Measurements from ENCODE around the gene PARVG.

Gene PARVG

DNA sequence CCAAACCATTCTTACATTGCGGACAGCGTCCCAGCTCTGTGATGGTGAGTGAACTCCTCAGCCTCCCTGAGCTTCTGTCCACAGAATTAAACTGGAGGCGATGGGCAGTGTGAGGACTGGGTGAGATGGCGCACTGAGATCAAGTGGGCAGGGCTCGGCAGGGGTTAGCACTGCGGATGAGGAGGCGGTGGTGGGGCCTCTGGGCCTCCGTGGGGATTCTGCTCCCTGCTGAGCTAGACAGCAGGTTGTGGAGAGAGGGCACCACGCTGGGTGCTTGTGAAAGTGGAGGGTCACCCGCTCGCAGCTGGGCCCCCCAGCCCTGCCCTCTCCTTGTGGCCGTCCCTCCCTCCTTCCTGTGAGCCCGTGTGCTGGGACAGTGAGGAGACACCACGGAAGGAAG, 25.6 kb upstream of the PARVG start:
- no peak for DNase-seq

DNA sequence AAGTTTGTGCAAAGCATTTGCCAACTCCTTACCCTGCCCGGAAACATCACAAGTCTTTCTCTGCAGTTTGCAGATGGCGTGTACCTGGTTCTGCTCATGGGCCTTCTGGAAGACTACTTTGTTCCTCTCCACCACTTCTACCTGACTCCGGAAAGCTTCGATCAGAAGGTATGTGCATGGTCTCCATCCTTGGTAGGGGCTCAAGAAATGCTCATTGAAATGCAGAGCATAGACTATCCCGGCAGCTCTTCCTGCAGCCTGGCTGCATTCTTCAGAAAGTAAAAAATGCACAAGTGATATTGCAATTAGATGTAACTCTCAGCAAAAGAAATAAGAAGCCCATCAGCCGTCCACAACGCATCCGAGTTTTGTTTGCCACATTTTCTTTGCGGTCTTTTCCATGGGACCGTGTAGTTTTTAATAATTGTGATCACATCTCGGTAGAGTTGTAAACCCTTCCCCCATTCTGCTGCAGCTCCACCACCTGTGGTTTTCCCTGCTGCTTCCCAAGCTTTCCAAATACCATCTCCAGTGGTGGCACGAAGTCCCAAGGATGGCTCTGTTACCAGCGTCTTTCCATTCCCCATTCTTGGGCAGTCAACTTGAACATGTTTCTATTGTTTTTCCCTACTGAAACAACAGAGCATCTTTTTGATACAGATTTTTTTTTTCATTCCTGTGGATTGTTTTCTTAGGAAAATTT, 22.7 kb upstream of the PARVG start:
- DNase-seq: no peak

DNA sequence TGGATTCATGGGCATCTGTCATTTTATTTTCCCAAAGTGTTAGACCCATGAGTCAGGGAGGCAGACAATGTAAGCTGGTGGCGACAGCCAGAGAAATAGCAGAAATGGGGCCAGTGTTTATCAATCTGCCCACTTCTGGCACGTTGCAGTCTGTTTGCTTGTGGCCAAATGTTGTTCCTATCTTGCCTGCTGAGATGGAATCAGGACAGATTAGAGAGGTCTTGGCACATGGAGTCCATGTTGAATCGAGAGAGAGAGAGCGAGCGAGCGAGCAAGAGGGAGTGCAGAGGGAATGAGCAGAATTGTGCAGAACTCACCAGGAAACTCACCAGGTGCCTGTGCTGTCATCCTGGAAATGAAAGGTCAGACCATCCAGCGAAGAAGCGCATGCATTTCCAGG, 21.9 kb upstream of the PARVG start:
- no peak for DNase-seq

DNA sequence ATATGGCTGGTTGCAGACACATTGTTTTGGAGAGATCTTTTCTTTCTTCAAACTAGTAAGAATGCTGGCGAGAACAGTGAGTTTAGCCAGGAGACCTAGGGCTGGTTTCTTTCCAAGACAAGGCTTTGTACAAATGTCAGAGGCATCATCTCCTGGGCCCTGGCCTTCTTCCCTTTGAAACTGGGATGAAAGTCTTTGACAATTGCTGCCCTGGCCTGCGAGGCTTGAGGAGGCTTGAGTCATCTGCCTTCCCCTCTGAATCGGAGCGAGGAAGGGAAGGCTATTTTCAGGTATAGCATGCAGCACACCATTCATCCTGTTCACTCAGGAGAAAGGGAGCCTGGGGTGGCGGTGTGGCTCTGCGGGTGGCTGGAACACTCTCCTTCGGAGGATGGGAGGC, 21.5 kb upstream of the PARVG start:
- no peak for DNase-seq

DNA sequence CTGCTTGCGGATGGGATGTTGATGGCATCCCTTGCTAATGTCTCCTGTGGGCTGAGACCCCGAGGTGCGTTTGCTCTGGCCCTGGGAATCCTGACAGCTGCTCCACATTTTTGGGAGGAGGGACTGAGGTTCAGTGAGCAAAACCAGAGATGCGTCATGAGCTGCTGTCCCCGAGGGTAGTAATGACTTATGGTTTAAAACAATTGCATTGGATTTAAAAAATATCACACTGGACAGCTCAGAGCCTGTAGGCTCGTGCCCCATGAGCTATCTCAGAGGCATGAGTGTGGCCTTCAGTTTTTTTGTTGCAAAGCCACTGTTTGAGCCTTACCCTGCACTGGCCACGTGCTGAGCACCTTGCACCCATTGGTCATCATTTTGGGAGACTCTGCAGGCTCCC, 20.9 kb upstream of the PARVG start:
- no peak for DNase-seq

DNA sequence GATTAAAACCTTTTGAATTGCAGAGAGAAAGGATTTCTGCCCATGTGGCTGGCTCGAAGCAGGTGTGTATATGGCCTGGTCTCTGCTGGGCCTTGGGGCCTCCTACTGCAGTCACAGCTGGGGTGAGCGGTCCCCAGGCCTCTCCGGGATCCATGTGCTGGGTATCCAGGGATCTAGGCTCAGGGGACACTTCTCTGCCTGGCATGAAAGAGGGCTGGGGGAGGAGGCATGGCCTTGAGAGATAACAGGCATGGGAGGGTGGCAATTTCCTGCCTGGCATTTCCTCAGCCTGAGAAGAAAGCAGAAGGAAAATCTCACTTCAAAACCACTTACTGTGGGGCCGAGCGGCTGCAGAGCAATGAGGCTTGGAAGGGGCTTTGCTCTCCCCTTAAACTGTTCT, 20.3 kb upstream of the PARVG start:
- DNase-seq: no peak

DNA sequence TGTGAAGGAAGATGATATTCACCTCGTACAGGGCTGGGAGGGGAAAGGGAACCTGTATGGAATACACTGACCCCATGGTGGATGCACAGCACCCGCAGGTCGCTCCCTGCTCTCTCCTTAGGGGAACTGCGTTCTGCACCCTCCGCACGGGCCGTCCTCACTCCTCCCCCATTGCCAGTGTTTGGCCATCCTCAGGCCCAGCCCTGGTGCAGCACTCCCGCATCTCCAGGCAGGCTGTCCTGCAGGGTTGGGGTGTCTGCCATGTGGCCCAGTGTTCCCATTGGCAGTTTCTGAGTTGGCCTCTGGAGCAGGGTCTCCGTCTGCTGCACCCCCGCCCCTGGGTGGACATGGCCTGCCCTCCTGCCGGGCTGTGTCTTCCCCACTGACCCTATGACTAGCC, 19.1 kb upstream of the PARVG start:
- DNase-seq: no peak

DNA sequence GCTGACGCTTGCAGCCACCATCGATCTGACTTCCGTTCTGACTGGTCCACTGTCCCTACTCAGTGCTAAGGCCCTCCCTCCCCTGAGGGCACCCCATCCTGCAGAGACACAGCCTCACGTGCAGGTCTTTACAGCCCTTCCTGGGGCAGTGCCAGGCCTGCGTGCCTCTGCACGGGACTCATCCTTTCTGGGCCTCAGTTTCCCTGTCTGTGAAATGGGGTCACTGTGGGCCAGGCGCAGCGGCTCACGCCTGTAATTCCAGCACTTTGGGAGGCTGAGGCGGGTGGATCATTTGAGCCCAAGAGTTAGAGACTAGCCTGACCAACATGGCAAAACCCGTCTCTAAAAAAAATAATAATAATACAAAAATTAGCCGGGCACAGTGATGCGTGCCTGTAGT, 17.8 kb upstream of the PARVG start:
- no peak for DNase-seq

DNA sequence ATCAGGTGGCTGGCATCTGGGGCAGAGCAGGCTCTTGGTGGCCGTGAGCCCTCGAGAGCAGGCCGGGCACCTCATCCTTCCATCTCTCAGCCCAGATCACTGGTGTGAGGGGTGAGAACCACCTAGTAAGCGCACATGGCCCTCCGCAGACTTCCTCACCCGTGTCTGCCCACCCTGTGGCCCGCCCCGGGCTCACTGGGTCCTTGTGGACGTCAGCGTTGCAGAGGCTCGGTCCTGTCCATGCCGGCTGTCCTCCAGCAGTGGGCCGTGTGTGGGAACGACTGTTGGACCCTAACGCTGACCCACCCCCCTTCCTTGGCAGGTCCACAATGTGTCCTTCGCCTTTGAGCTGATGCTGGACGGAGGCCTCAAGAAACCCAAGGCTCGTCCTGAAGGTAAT, 17.2 kb upstream of the PARVG start:
- DNase-seq: no peak

DNA sequence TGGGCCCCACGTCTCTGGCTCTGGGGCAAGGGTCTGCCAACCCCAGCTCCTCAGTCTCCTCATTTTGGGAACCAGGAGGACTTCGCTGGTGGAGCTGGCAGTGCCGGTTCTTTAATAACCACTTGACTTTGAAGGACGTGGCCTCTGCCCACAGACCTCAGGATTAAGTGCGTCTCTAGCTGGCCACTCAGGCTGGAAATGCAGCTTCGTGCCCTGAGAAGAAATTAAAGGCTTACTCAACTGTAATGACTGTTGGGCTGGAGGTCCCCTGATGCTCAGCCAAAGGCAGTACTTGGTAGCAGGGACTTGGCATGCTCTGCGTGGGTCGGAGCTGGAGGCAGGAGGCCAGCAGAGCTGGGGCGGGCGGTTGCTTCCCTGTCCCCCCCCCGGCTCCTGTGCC, 16.7 kb upstream of the PARVG start:
- DNase-seq: no peak

DNA sequence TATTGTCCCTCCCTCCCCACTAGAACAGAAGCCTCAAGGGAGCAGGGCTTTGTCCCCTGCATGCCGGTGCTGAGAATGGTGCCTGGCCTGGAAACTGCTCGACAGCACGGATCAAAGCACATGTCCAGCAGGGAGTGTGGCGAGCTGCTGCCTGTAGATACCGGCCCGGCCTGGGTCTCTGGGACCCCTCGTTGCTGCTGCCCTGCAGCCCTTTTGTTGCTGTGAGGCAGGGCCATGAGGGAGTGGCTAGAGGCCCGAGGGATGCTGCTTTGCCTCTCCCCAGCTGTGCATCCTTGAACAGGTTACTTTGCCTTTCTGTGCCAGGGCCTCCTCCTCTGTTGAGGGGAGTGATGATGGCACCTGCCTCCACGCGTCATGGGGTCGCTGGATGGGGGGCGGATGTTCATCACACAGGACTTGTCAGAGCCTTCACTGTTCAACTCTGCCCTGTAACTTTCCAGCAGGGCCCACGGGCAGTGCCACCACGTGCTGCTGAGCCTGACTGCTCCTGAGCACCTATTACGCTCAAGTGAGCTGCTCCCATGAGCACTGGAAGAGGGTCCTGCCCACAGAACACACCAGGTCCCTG, 15.3 kb upstream of the PARVG start:
- DNase-seq: no peak

DNA sequence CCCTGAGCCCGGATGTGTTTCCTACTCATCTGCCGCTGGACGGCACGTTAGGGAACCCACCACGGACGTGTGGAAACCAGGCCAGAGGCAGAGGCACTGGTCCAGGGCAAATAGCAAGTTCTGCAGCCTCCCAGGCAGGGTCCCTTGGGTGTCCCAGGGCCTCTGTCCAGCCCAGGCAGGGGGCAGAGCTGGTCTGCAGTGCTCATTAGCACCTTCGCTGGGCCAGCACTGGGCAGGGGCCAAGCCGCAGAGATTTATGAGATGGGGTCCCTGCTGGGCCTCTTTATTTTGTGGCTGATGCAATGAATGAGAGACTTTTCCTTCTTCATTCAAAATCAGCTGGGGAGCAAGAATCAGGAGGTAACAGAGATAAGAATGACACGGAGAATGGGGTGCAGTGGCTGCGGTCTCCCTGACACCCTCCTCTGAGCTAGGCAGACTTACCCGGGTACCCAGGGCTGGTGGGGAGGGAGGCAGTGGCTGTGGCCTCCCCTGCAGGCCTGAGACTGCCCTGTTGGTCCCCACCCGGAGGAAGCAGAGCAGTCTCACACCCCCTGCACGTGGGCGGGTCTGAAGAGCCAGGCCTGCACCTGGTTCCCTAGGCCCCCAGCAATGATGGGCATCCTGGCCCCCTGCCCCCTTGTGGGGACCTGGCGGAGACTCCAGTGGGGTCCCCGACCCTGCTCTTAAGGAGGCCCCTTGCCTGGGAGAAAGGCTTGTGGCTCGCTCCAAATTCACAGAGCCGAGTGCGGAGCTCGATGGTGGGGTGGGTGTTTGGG, 14.0 kb upstream of the PARVG start:
- no peak for DNase-seq

DNA sequence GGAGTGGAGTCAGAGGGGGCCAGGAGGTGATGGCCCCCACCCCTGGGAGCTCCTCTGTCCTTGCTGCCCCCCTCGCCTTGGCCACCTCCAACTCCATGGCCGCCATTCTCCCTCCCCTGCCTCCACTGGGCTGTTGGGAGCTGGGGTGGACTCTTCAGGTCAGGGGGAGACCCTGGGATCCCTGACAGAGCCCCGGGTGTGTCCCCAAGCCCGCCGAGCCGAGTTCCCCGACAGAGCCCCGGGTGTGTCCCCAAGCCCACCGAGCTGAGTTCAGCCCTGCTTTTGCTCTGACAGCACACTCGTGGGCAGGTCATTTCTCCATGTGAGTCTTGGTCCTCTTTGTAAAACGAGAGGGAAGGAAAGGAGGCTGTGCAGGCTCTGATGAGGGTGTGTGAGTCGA, 13.2 kb upstream of the PARVG start:
- no peak for DNase-seq

DNA sequence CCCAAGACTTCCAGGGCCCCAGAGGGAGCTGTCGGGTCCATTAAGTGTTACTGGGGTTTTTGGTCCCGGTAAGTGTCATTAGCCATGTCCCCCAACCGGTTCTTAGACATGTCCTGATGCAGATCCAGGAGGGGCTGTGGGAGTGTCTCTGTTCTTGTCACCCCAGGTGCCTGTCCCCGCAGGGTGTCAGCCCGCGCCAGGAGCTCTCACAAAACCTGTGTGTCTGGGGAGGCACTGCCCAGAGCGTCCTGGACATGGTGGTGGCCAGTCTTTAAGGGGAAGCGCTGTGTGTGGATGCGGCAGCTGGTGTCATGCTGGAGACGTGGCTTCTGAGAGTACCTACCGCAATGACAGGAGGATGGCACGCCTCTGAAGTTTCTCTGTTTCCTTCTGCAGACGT, 12.5 kb upstream of the PARVG start:
- DNase-seq: no peak

DNA sequence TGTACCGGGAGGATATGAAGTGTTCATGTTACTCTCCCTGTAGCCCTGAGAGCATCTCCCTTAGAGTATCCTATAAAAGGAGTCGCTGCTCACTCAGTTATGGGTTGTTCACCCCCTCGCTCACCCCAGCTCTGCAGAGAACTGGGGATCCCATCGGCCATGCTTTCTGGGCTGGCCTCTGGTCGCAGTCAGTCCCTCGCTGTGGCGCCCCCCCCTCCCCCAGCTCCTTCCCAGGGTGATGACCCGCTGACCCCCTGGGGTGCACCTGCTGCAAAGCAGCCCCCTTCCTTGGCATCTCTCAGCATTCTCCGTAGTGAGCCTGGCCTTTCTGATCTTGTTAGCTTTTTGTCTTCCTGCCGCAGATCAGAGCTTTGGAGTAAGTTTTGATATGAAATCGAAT, 10.3 kb upstream of the PARVG start:
- no peak for DNase-seq

DNA sequence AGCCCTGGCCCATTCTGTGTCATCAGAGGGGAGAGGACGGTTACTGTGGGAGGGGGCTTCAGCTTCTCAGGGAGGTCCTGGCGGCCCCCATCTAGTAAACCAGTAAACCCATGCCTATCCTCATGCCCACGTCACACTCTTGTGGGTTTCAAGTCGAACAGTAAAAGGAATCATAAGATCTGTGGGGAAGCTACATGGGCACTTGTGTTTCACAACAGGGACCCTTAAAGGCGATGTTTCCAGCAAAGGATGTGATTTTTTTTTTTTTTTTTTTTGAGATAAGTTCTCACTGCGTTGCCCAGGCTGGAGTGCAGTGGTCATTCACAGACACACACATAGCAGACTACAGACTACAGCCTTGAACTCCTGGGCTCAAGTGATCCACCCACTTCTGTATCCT, 9.2 kb upstream of the PARVG start:
- DNase-seq: no peak

DNA sequence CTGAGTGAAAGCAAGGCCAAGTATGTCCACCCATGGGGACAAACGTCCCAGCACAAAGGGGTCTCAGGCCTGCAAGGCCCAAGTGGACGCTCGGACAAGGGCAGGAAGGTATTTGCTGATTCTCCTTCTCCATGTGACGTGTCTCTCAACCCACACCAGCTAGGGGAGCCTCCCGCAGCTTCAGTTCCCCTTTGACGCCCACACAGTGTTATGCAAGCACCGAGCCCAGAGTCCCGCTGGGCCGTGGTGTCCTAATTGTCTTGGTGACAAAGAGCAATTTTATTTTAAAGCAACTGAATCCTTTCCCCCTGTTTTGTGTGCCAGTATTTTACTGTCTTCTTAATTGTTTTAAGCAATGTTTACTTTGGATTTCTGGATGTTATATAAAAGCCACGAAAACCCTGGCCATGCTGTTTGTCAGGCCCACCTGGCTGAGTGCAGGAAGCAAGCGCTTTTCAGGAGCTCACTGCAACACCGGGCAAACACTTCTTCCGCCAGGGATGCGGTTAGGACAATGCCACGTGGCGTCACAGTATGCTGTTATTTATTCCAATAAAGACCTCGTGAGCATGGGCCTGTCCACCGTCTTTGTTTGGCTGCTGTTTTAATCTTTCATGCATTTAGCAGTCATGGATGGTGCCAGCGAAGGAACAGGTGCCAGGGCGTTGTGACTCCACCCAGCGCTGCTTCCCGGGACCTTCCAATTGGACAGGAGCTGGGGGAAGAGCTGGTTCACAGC, 8.2 kb upstream of the PARVG start:
- no peak for DNase-seq

DNA sequence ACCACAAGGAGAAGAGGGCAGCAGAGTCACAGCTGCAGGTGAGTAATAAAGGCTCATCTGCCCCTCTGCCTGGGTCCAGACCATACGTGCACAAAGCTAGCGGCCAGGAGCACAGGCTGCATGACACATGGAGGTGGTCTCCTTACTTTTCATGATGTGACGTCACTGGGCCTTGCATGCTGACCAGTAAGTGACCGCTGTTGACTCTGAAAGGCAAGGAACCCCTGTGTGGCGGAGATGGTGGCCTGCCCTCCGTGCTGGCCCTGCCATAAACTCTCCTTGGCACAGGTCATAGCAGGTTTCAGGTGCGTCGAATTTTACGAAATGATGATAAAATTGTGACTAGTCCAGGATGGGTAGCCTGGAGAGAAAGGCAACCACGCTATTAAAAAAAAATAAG, 7.6 kb upstream of the PARVG start:
- no peak for DNase-seq

DNA sequence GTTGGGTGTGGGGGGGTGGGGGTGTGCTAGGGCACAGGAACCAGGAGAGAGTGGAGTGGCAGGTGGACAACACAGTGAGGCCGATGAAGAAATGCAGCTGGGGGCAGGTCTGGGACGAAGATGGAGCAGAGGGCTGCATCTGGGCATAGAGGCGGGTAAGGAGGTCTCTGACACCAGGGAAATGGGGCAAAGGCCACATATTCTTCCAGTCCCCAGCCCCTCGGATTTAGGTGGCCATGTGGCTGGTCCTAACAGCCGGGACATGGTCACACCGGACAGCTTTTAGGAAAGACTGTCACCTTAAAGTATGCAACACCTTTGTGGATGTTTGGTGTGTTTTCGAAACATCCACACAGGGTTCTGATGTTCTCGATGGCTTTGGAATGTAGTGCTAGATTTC, 5.0 kb upstream of the PARVG start:
- DNase-seq: no peak

DNA sequence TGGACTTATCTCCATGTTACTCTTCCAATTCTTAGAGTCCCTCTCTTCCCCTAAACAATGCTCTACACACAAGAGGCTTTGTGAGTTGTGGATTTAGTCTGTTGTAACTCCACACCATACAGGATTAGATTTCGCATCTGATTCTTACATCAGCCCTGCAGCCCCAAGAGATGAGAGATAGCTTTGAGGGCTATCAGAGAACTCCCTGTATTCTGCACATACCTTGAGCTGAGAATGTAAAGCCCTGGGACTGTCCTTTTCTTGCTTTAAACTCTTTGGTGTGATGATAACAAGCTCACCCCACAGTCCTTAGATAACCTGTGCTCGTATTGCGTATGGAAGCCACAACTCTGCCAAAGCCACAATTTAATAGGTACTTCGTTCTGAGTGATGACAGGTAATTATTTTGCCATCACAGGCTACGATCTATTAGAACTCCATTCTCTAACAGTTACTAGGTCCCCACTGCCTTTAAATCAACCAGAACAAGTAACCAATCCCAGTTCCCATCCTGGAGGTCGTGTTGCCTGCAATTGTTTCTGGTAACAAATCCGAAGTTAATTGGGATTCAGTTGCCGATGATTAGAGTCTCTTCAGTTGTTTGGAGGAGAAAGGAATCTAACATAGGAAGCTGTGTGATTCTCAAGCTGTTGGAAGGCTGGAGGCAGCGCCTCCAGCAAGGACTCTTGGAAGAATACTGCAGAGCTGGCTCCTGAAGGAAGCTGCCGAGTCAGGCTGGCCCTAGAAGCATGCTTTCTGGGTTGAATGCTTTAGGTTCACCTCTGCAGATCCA, 1.3 kb upstream of the PARVG start:
- DNase-seq: no peak

DNA sequence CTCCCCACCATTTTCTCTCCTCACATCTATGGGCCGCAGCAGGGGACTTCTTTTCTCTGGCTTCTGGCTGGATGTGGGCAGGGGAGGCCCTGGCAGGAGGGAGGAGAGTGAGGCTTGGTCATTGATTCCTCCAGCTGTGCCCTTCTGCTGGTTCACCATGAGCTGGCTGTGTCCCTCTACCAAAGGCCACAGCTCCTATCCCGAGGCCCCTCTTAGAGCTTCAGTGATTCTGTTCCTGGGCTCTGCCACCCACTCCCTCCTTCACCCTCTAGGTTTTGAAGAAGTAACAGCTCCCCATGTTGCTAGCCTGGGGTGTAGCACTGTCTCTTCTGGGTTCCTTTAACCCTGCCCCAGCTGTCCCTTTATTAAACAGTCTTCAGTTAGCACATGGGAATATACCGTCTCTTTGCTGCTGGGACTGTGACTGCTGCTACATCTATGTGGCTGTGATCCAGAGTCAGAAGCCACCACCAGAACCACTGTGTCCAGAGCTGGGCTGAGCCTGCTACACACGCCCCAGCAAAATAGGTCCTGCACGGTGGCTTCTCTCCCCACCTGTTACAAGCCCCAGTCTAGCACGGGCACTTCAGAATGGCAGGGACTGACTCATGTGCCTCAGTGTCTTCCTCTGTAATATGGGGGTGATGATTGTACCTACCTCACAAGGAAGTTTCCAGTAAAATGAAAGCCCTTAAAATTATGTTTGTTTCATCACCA, 578 bp upstream of the PARVG start:
- DNase-seq: no peak
